SK-N-SH (cell line): Measurements from ENCODE around the gene AUTS2. TPM values are rescaled to one million over a fixed set of nuclear protein-coding genes. Genes with fewer than 3 reads are reported as not detected.

Source experiments
- CTCF ChIA-PET: fragments of 300-600, 350-600 bp; formaldehyde crosslinking; extraction: SDS; loops from one replicate; lab custom pipeline; 2021; lab: Yijun Ruan, JAX
- POLR2A ChIA-PET: fragments of 350-600 bp; sonication (Branson Sonifier 250); formaldehyde crosslinking; extraction: SDS; loops from one replicate; lab custom pipeline; 2020; ENCODE audit warnings: antibody characterized with exemption, inconsistent platforms; lab: Yijun Ruan, JAX
- DNase-seq: peaks from one replicate; pipeline ENCODE4 v3.0.0; 2012
- H2AFZ ChIP-seq: fragments of 200-600 bp; sonication (generic); 2 replicates; pipeline ENCODE4 v1.8.1; 2016; ENCODE audit warnings: antibody characterized with exemption, mild to moderate bottlenecking, low read depth
- H3F3A ChIP-seq: fragments of 200-600 bp; sonication (generic); replicated peaks from 2 replicates; pipeline ENCODE3; 2016; ENCODE audit warnings: antibody characterized with exemption, mild to moderate bottlenecking; ENCODE audit not compliant: insufficient read depth
- H3K27ac ChIP-seq, 2 experiments: fragments of 200-500 bp in 1 of 2; fragments of 200-600 bp in 1 of 2; sonication (Bioruptor generic) in 1 of 2; sonication (generic), shearing (Covaris generic) in 1 of 2; 2 replicates each; pipeline versions ENCODE4 v1.5.1 to v1.6.1; 2014 to 2016; ENCODE audit warnings: low read depth in 2 of 2, inconsistent platforms in 1 of 2, low read length in 1 of 2, mild to moderate bottlenecking in 1 of 2, mixed read lengths in 1 of 2
- H3K27me3 ChIP-seq: fragments of 200-600 bp; sonication (generic), shearing (Covaris generic); 2 replicates; pipeline ENCODE4 v1.6.1; 2016; ENCODE audit warnings: mixed run types; ENCODE audit not compliant: insufficient read depth
- H3K36me3 ChIP-seq, 2 experiments: fragments of 200-500 bp in 1 of 2; fragments of 200-600 bp in 1 of 2; sonication (Bioruptor generic) in 1 of 2; sonication (generic) in 1 of 2; replicated peaks in 1 of 2; 2 replicates each; pipeline versions ENCODE3 to v1.5.1; 2014 to 2016; ENCODE audit warnings: low read length in 1 of 2, mild to moderate bottlenecking in 1 of 2; ENCODE audit not compliant: insufficient read depth in 2 of 2, control insufficient read depth in 1 of 2
- H3K4me1 ChIP-seq, 2 experiments: fragments of 200-500 bp in 1 of 2; fragments of 200-600 bp in 1 of 2; sonication (Bioruptor generic) in 1 of 2; sonication (generic), shearing (Covaris generic) in 1 of 2; 2 replicates each; pipeline versions ENCODE4 v1.5.1 to v1.6.1; 2014 to 2016; ENCODE audit warnings: low read depth in 1 of 2, low read length in 1 of 2, mixed run types in 1 of 2; ENCODE audit not compliant: insufficient read depth in 2 of 2, control insufficient read depth in 1 of 2
- H3K4me2 ChIP-seq: fragments of 200-600 bp; sonication (generic), shearing (Covaris generic); 2 replicates; pipeline ENCODE4 v1.6.1; 2017; ENCODE audit warnings: mixed run types
- H3K4me3 ChIP-seq, 2 experiments: fragments of 200-500 bp in 1 of 2; fragments of 200-600 bp in 1 of 2; sonication (Bioruptor generic) in 1 of 2; sonication (generic), shearing (Covaris generic) in 1 of 2; 2 replicates each; pipeline versions ENCODE4 v1.5.1 to v1.8.1; 2014 to 2016; ENCODE audit warnings: low read depth in 2 of 2, inconsistent platforms in 1 of 2, low read length in 1 of 2, mild to moderate bottlenecking in 1 of 2, mixed read lengths in 1 of 2, moderate library complexity in 1 of 2
- H3K79me2 ChIP-seq: fragments of 200-600 bp; sonication (generic); 2 replicates; pipeline ENCODE4 v1.8.1; 2017; ENCODE audit warnings: mild to moderate bottlenecking; ENCODE audit not compliant: insufficient read depth
- H3K9ac ChIP-seq: fragments of 200-600 bp; sonication (generic); 2 replicates; pipeline ENCODE4 v1.6.1; 2017; ENCODE audit warnings: mixed run types
- H3K9me2 ChIP-seq: fragments of 200-600 bp; sonication (generic); 2 replicates; pipeline ENCODE4 v1.6.1; 2017; ENCODE audit warnings: mixed run types
- H3K9me3 ChIP-seq: fragments of 200-600 bp; sonication (generic); 2 replicates; pipeline ENCODE4 v1.6.1; 2017; ENCODE audit warnings: mixed run types, mild to moderate bottlenecking, moderate library complexity
- H4K20me1 ChIP-seq: fragments of 200-600 bp; sonication (generic); 2 replicates; pipeline ENCODE4 v1.6.1; 2017; ENCODE audit warnings: mild to moderate bottlenecking, mixed run types; ENCODE audit not compliant: insufficient read depth
- ELF1 ChIP-seq: IDR thresholded peaks from 2 replicates; pipeline ENCODE4 v1.4.0; 2012
- EZH2phosphoT487 ChIP-seq: fragments of 200-600 bp; sonication (generic); IDR thresholded peaks from 2 replicates; pipeline ENCODE4 v1.6.1; 2017; ENCODE audit warnings: low read depth, mixed run types, mild to moderate bottlenecking, antibody characterized with exemption, moderate library complexity, borderline replicate concordance
- FOSL2 ChIP-seq: IDR thresholded peaks from 2 replicates; pipeline ENCODE4 v1.4.0; 2012; ENCODE audit warnings: low read depth, mild to moderate bottlenecking, moderate library complexity, borderline replicate concordance
- FOXJ3 ChIP-seq: sonication (generic); formaldehyde crosslinking; IDR thresholded peaks from 2 replicates; pipeline ENCODE4 v1.5.1; 2020; ENCODE audit warnings: mild to moderate bottlenecking, missing genetic modification reagents
- FOXM1 ChIP-seq: IDR thresholded peaks from 2 replicates; pipeline ENCODE4 v1.4.0; 2012; ENCODE audit warnings: low read depth, mild to moderate bottlenecking
- GABPA ChIP-seq: IDR thresholded peaks from 2 replicates; pipeline ENCODE4 v1.4.0; 2012; ENCODE audit warnings: low read depth, mild to moderate bottlenecking
- GATA2 ChIP-seq: sonication (generic); formaldehyde crosslinking; IDR thresholded peaks from 2 replicates; pipeline ENCODE4 v1.5.0; 2020; ENCODE audit warnings: mild to moderate bottlenecking, missing genetic modification reagents
- JUND ChIP-seq: IDR thresholded peaks from 2 replicates; pipeline ENCODE4 v1.4.0; 2012
- MEF2A ChIP-seq: IDR thresholded peaks from 2 replicates; pipeline ENCODE4 v1.4.0; 2012; ENCODE audit warnings: low read depth, borderline replicate concordance
- MXI1 ChIP-seq: IDR thresholded peaks from 2 replicates; pipeline ENCODE4 v1.6.1; 2012; ENCODE audit warnings: mild to moderate bottlenecking, low read depth, low read length, improper control_type of control experiment
- NRF1 ChIP-seq: IDR thresholded peaks from 2 replicates; pipeline ENCODE4 v1.6.1; 2012; ENCODE audit warnings: low read depth, mild to moderate bottlenecking, low read length
- SIN3A ChIP-seq: IDR thresholded peaks from 2 replicates; pipeline ENCODE4 v1.6.1; 2012; ENCODE audit warnings: low read depth, mild to moderate bottlenecking, low read length, moderate library complexity, borderline replicate concordance
- SMC3 ChIP-seq: IDR thresholded peaks from 2 replicates; pipeline ENCODE4 v1.6.1; 2012; ENCODE audit warnings: low read depth, low read length, improper control_type of control experiment
- TAF1 ChIP-seq: IDR thresholded peaks from 2 replicates; pipeline ENCODE4 v1.6.1; 2012; ENCODE audit warnings: low read depth, mild to moderate bottlenecking, low read length, moderate library complexity, borderline replicate concordance
- TCF12 ChIP-seq: IDR thresholded peaks from 2 replicates; pipeline ENCODE4 v1.4.0; 2012
- USF2 ChIP-seq: fragments of 150-350 bp; IDR thresholded peaks from 2 replicates; pipeline ENCODE4 v1.6.1; 2017; ENCODE audit warnings: antibody characterized with exemption, low read length, low read depth, borderline replicate concordance
- WGBS: methylation state at CpG from one replicate; pipeline ENCODE4 v1.1.6; 2017; ENCODE audit warnings: low lambda C conversion rate; 5-methylcytosine and 5-hydroxymethylcytosine counted together
- polyA plus RNA-seq, 3 experiments: library from polyadenylated mRNA; depleted of rRNA; stranded (reverse); fragments of >200 nt; gene quantifications; 2 replicates each; pipeline ENCODE4 v1.2.3, GENCODE V29; 2012
- TF ChIP-seq, protein P1 (sequence below): fragments of 200-600 bp; sonication (generic); IDR thresholded peaks from 2 replicates; pipeline ENCODE4 v1.6.1; 2017; ENCODE audit warnings: antibody characterized with exemption, mild to moderate bottlenecking, moderate library complexity
- TF ChIP-seq, protein P2 (sequence below): IDR thresholded peaks from 2 replicates; pipeline ENCODE4 v1.4.0; 2012; ENCODE audit warnings: low read depth
- TF ChIP-seq, protein P3 (sequence below): IDR thresholded peaks from 2 replicates; pipeline ENCODE4; 2012

Gene AUTS2
- polyA plus RNA-seq, 1 of the 3 experiments (the other 2 are of a cell fraction) = 15.6 TPM

DNA sequence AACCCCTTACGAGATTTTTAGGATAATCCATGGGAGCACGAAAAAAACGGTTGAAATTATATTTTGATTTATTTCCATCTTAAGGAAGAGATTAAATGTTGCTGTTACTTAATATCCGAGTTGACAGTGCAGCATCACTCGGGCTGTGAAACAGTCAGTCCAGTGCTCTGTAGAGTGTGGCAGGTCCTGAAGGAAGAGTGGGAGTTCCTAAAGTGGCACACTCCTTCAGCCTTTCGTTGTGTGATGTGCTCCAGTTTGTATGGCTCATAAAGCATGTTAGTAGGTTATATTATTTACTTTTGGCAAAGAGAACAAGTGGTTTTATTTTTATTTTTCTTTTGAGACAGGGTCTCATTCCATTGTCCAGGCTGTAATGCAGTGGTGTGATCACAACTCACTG lies 358.3 kb downstream of the AUTS2 start:
- Histone ChIP-seq H3K4me2 (no peak overlapping the region), H3K36me3 (no peaks in the 10 kb centered on the region), H3K9me3 (no peaks in the 10 kb centered on the region), H3K79me2 (no peaks in the 10 kb centered on the region), H3K4me3 (no peak overlapping the region), H3K27me3 (no peaks in the 10 kb centered on the region), H4K20me1 (no peaks in the 10 kb centered on the region), H3K4me1 (peaks cover 7 to 20% of the 10 kb centered on the region in 2 experiments; a peak in 2 of 4 replicates), H3K9me2 (no peaks in the 10 kb centered on the region), H3K27ac (no peak overlapping the region), H3F3A (no peaks in the 10 kb centered on the region), H2AFZ (no peak overlapping the region), H3K9ac (no peak overlapping the region)
- no peak for DNase-seq
- ChIA-PET CTCF (no interaction called here), POLR2A (no interaction called here)
- TF ChIP-seq NRF1 (no peak), FOXJ3 (no peak), ELF1 (no peak), TCF12 (no peak), EZH2phosphoT487 (no peak), MXI1 (no peak), GABPA (no peak), MEF2A (no peak), SMC3 (no peak), FOXM1 (no peak)
- TF ChIP-seq, protein P1, sequence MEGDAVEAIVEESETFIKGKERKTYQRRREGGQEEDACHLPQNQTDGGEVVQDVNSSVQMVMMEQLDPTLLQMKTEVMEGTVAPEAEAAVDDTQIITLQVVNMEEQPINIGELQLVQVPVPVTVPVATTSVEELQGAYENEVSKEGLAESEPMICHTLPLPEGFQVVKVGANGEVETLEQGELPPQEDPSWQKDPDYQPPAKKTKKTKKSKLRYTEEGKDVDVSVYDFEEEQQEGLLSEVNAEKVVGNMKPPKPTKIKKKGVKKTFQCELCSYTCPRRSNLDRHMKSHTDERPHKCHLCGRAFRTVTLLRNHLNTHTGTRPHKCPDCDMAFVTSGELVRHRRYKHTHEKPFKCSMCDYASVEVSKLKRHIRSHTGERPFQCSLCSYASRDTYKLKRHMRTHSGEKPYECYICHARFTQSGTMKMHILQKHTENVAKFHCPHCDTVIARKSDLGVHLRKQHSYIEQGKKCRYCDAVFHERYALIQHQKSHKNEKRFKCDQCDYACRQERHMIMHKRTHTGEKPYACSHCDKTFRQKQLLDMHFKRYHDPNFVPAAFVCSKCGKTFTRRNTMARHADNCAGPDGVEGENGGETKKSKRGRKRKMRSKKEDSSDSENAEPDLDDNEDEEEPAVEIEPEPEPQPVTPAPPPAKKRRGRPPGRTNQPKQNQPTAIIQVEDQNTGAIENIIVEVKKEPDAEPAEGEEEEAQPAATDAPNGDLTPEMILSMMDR = no peak
- TF ChIP-seq, protein P2, sequence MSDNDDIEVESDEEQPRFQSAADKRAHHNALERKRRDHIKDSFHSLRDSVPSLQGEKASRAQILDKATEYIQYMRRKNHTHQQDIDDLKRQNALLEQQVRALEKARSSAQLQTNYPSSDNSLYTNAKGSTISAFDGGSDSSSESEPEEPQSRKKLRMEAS = no peak
- TF ChIP-seq, protein P3, sequence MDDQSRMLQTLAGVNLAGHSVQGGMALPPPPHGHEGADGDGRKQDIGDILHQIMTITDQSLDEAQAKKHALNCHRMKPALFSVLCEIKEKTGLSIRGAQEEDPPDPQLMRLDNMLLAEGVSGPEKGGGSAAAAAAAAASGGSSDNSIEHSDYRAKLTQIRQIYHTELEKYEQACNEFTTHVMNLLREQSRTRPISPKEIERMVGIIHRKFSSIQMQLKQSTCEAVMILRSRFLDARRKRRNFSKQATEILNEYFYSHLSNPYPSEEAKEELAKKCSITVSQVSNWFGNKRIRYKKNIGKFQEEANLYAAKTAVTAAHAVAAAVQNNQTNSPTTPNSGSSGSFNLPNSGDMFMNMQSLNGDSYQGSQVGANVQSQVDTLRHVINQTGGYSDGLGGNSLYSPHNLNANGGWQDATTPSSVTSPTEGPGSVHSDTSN = no peak
- WGBS = 89% methylated on average over 6 of the region's 6 CpGs

- H3K9me3 ChIP-seq = no peaks in the 10 kb centered on the region
- WGBS = 69% methylated on average over 2 of the region's 2 CpGs
- no peaks in the 10 kb centered on the region for H3K36me3 ChIP-seq
- no peaks in the 10 kb centered on the region for H3K9me2 ChIP-seq
- POLR2A ChIA-PET = no interaction called here
- H3K27ac ChIP-seq = no peak overlapping the region
- H3K79me2 ChIP-seq = no peaks in the 10 kb centered on the region
- H3K4me3 ChIP-seq = no peak overlapping the region
- no peak overlapping the region for H3K9ac ChIP-seq
- no peaks in the 10 kb centered on the region for H3K27me3 ChIP-seq
- no peaks in the 10 kb centered on the region for H3F3A ChIP-seq
- no peak overlapping the region for H2AFZ ChIP-seq
- DNase-seq = no peak
- H3K4me1 ChIP-seq = peaks cover 10 to 28% of the 10 kb centered on the region in 2 experiments; a peak in 3 of 4 replicates
- no peak overlapping the region for H3K4me2 ChIP-seq
- CTCF ChIA-PET = interaction anchor here (0.6 to 1.6 kb wide), 4 partner anchors 20 to 1577 kb away, joined by 3 read pairs; no protein-coding TSS in a partner anchor
- no peaks in the 10 kb centered on the region; the same call in 1 of the 2 replicates for H4K20me1 ChIP-seq
- TF ChIP-seq, protein P3 = no peak
- TF ChIP-seq SIN3A = no peak
- TF ChIP-seq GABPA = no peak
- TF ChIP-seq MEF2A = no peak
- TF ChIP-seq, protein P1 = no peak
- TF ChIP-seq TAF1 = no peak
- no peak for TF ChIP-seq SMC3
- no peak for TF ChIP-seq JUND
- TF ChIP-seq FOSL2 = no peak
- TF ChIP-seq TCF12 = no peak
- no peak for TF ChIP-seq USF2
- TF ChIP-seq GATA2 (CRISPR knock-in tag) = no peak
- no peak for TF ChIP-seq MXI1
Measured at GRCh38 chr7:69957661-69958060, 359.4 kb downstream of the AUTS2 start.
